Stimulated activated CD4-positive, alpha-beta T cell treated with anti-CD3 and anti-CD28 coated beads, Interleukin-12 subunit alpha, Interleukin-12 subunit beta, amount 100 ng/mL, for 48 hours (primary cell): ENCODE data around the gene TRIM3.

Experiments used
- DNase-seq, 3 donors: peaks; one replicate each; pipeline ENCODE4 v3.0.0-alpha.2; 2020; ENCODE audit warnings: low read depth in 2 of 3, low spot score in 1 of 3

TRIM3 gene

DNA sequence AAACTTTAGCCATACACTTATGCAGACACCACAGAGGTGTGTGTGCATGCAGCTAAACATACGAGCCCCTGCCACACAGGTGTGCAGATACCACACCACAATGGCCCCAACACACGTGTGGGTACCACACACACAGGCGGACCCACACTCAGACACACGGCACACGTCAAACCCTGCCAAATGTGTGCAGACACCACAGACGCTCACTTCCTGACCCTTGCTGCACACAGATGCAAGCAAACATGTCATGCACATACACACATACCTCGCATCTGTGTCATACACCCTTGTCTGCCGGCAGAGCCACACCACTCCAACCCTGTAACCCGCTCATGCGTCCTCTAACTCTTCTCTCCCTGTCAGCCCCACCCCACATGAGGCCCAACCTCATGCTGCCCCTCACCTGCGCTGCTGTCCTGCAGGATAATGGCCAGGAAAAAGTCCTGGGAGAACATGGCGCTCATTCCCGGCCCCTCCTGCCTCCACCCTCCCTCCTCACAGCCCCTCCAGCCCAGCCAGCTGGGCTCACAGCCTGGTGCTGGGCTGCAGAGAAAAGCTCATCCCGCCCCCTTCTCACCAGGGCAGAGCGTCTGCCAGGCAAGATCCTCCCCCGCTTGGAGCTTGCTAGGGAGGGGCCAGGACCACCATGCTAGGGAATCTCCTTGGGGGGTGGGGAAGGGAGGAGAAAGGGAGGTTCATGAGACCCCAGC lies 69.2 kb downstream of the TRIM3 start:
- no peak for DNase-seq

DNA sequence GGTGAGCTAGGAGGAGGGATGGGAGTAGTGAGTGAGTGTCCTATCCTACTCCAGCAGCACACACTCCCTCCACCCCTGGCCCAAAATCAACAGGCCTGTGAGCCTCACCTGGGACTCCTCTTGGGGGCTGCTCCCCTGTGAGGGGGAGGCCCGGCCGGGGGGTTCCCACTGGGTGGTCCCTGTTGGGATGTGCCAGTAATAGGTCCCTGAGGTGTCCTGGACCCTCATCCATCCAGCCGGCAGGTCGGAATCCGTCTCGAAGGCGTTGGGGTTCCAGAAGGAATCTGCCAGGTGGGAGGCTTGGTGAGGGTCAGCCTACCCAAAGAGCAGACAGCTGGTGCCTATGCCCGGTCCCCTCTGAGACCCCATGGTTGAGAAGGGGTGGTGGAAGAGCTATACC lies 70.2 kb downstream of the TRIM3 start:
- DNase-seq = no peak

DNA sequence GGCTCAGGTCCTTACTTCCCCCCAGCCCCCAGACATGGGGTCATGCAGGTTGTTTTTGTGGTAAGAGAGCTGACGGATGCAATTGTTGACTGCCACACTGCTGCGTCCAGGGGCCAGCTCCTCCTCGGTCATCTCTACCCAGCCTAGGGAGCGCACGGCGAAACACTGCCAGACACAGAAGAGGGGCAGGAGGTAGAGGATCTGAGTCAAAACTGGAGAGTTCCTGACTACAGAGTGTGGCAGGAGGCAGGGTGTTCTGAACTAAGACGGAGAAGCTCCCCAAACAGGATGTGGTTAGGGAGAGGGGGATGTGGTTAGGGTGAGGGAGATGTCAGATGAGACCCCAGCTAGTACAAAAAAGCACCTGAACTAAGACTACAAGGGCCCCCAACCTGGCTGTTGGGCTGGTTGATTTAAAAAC lies 71.2 kb downstream of the TRIM3 start:
- peak in 2 of 3 donors; percentile 47 to 52 for DNase-seq

DNA sequence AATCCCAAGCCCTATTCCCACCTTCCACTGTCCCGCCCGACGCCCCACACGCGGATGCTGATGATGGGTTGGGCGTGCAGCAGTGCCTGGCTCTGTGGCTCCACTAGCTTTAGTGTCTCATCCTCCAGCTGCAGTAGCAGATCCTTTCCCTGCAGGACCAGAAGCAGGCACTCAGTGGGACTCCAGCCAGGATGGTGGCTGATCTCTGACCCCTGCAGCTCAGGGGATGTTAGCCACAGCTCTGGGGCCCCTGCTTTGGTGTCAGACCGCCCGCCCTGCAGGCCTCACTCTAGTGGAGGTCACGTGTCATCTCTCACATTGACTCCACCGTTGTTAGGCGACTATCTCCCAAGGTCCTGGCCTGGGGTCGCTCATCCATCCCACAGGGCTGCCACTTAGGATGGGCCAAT lies 71.7 kb downstream of the TRIM3 start:
- no peak for DNase-seq

DNA sequence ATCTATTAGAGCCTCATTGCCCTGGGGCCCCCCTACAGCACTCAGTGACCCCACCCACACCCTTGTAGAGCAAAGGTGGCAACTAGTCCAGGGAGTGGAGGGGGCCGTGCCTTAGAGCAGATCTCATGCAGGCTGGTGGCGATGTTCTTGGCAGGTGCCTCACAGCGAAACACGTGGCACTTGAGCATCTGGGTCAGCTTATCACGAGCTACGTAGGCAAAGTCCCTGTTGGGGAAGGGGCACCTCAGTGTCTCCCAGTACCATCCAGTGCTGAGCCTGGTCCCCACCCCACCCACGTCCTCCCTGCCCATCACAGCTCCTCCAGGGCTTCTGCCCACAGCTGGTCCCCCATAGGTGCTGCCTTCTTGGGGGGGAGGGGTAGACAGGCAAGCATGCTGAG lies 72.3 kb downstream of the TRIM3 start:
- no peak for DNase-seq

DNA sequence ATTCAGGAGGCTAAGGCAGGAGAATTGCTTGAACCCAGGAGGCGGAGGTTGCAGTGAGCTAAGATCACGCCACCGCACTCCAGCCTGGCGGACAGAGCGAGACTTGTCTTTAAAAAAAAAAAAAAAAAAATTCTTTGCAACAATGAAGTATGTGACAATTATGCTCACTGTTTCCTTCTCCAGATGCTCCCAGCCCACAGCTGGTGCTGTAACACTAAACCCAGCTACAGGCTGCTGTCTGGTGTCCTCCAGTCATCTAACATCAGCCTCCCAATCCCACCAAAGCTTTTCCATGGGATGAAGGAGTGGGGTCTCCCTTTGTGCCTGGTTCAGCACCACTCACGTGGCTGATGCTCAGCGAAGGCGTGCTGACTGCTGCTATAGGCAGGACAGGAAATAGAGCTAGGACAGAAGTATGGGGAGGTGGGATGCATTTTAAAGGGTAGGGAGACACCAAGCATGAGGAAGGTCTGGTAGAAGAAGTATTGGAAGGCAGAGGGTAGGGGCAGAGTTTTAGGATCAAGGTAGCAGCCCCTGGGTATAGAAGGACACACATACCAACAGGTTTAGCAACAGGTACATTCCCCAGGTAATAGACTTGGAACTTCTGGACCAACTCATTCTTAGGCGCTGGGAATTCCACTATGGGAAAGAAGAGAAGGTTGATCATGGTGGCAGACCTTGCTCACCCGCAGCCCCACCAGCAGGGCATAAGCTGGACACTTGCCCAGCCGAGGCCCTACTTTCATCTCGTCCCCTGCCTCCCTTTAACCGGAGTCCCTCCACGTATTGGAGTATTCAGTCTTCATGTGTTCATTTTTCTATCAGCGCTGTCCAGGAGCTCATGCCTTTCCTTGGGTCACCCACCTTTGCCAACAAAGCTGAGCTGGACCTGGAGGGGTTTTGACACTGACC lies 73.1 kb downstream of the TRIM3 start:
- no peak for DNase-seq
